Measurements from ENCODE around the gene SNAPC5. TPM values are rescaled to one million over a fixed set of nuclear protein-coding genes. Genes with fewer than 3 reads are reported as not detected.

The SNAPC5 gene
- total and polyA plus RNA-seq, 5 donors = 33.9 to 60.8 (median 43.8) TPM

DNA sequence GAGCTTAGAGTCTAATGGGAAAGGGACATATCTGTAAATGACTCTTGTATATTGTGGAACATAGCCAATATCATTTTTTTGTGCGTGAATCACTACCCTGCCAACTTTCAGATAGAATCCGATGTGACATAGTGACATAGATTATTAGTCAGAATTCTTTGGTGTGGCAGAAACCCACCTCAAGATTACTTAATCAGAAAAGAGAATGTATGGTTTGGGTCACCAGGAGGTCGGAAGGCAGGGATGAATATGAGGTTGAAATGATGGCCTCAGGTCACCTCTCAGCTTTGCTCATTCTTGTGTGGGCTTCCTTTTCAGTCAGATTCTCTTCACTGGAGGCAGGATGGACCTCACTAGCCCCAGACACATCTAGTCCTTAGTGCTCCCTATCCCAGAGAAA, 41.4 kb downstream of the SNAPC5 start:
- intact Hi-C loops (cut with DNase I) = no loop called here
- ATAC-seq = no peak
- Histone ChIP-seq H3K4me3 (ENCODE audit: low read length) (no peak overlapping the region), H3K4me1 (ENCODE audit: control insufficient read depth, insufficient read depth, low read length) (no peaks in the 10 kb centered on the region), H3K9me3 (ENCODE audit: control insufficient read depth, low read length) (no peaks in the 10 kb centered on the region), H3K27ac (ENCODE audit: low read length) (no peak overlapping the region), H3K27me3 (ENCODE audit: control insufficient read depth, insufficient read depth) (no peaks in the 10 kb centered on the region)
- 68% methylated on average over 3 of the region's 3 CpGs for WGBS
- DNase-seq = no peak

DNA sequence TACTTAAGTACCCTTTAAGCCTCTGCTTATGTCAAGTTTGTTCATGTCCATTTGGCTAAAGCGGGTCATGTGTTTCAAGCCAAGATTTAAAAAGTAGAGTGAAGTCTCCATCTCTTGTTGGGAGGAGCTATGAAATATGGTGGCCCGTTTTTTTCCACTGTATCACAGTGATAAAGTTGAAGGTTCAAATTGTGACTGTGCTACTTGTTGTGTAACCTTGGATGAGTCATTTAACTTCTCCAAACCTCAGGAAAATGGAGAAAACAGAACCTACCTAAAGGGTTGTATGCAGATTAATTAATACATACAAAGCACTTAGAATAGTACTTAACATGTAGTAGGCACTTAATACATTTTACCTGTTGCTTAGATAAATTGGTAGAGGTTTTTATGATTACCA, 43.4 kb downstream of the SNAPC5 start:
- Histone ChIP-seq H3K27ac (ENCODE audit: low read length) (no peak overlapping the region), H3K4me1 (ENCODE audit: control insufficient read depth, insufficient read depth, low read length) (no peaks in the 10 kb centered on the region), H3K27me3 (ENCODE audit: control insufficient read depth, insufficient read depth) (no peaks in the 10 kb centered on the region), H3K9me3 (ENCODE audit: control insufficient read depth, low read length) (no peaks in the 10 kb centered on the region), H3K4me3 (ENCODE audit: low read length) (no peak overlapping the region)
- ATAC-seq (no peak), DNase-seq (no peak)
- WGBS = 93% methylated on average over 2 of the region's 2 CpGs
- intact Hi-C loops (cut with DNase I) = no loop called here

DNA sequence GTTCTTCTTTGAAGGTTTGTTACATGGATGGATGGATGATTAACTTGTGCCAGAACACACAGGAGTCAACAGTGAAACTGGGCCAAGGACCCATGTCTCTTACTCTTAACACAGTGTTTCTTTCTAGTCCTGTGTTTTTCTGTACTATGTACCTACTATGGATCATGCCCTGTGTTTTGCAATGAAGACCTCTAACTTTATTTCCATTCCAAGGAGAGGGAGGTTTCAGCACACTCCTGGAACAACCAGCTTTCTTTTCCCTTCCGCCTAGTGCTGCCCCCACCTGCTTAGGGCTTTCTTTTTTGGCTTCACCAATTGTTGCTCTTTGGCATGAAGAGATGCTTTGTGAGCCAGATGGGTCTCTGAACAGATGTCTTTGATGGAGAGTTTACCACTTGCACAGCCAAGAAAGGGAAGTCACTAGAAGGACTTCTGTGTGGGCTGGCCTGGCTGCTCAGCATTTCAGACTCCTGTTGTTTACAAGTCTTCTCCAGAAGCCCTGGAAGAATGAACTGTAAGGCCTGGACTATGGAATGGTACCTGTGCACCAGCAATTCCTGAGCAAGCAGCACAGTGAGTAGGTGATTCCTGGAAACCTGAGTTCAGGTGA, 44.5 kb downstream of the SNAPC5 start:
- 67% methylated on average over 1 of the region's 1 CpG for WGBS
- H3K4me1 ChIP-seq (ENCODE audit: control insufficient read depth, insufficient read depth, low read length) = no peaks in the 10 kb centered on the region
- no peaks in the 10 kb centered on the region for H3K27me3 ChIP-seq (ENCODE audit: control insufficient read depth, insufficient read depth)
- no peak for ATAC-seq
- no peak for DNase-seq
- H3K4me3 ChIP-seq (ENCODE audit: low read length) = no peak overlapping the region
- no peaks in the 10 kb centered on the region for H3K9me3 ChIP-seq (ENCODE audit: control insufficient read depth, low read length)
- no peak overlapping the region for H3K27ac ChIP-seq (ENCODE audit: low read length)
- intact Hi-C loops (cut with DNase I) = no loop called here

DNA sequence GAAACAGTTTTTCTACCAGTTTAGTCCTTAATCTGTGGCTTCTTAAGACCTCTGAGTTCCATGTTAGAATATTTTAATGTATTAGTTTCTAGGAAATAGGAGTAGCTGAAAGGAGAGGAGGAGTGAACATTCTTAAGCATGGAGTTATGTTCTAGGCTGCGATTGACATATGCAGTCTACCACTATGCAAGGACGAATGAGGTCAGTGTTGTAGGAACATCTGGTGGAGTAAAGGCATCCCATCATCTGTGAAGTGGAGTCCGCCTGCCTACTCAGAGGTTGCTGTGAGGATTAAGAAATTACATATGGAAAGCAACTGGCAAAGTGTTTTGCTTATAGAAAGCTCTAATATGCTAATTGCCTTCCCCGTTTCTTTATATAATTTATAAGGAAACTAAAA, 45.1 kb downstream of the SNAPC5 start:
- no peaks in the 10 kb centered on the region for H3K27me3 ChIP-seq (ENCODE audit: control insufficient read depth, insufficient read depth)
- no peaks in the 10 kb centered on the region for H3K4me1 ChIP-seq (ENCODE audit: control insufficient read depth, insufficient read depth, low read length)
- DNase-seq (no peak), ATAC-seq (no peak)
- H3K9me3 ChIP-seq (ENCODE audit: control insufficient read depth, low read length) = no peaks in the 10 kb centered on the region
- H3K27ac ChIP-seq (ENCODE audit: low read length) = no peak overlapping the region
- WGBS = 90% methylated on average over 4 of the region's 4 CpGs
- intact Hi-C loops (cut with DNase I) = no loop called here
- no peak overlapping the region for H3K4me3 ChIP-seq (ENCODE audit: low read length)

Small RNA genes within 50 kb of the gene (microRNA-seq; reads per million reads assigned to microRNA genes)
- 0 reads per million in 2 donors for gene MIR4512

Other genes starting within 250 kb of the SNAPC5 start
- under 1 TPM in 2 of 4 donors, not detected in 2; 0.08 to 0.11 TPM for gene MEGF11, start 244.0 kb downstream of the SNAPC5 start, total RNA-seq
- gene MEGF11, start 244.0 kb downstream of the SNAPC5 start, polyA plus RNA-seq = 0.11 TPM
- 10 to 100 TPM; 37.7 to 45.2 (median 42.6) TPM for gene DIS3L, start 204.2 kb downstream of the SNAPC5 start, total RNA-seq
- 21.2 TPM for gene DIS3L, start 204.2 kb downstream of the SNAPC5 start, polyA plus RNA-seq
- 1 to 10 TPM; 3.2 to 7.4 (median 3.6) TPM for gene TIPIN, start 141.1 kb downstream of the SNAPC5 start, total RNA-seq
- gene TIPIN, start 141.1 kb downstream of the SNAPC5 start, polyA plus RNA-seq = 3.8 TPM
- 10 to 100 TPM; 38.2 to 45.9 (median 39.2) TPM for gene MAP2K1, start 110.8 kb downstream of the SNAPC5 start, total RNA-seq
- gene MAP2K1, start 110.8 kb downstream of the SNAPC5 start, polyA plus RNA-seq = 32.6 TPM
- gene RPL4, start 7.1 kb upstream of the SNAPC5 start, total RNA-seq = 1,000 to 10,000 TPM; 1,385 to 1,717 (median 1,488) TPM
- 1,323 TPM for gene RPL4, start 7.1 kb upstream of the SNAPC5 start, polyA plus RNA-seq
- 1 to 10 TPM; 2.2 to 3.7 (median 2.7) TPM for gene ZWILCH, start 7.6 kb upstream of the SNAPC5 start, total RNA-seq
- 0.95 TPM for gene ZWILCH, start 7.6 kb upstream of the SNAPC5 start, polyA plus RNA-seq
- gene LCTL, start 68.2 kb upstream of the SNAPC5 start, total RNA-seq = not detected
- gene LCTL, start 68.2 kb upstream of the SNAPC5 start, polyA plus RNA-seq = not detected
- gene SMAD6, start 204.5 kb upstream of the SNAPC5 start, total RNA-seq = 10 to 100 TPM; 54.5 to 68.8 (median 63.2) TPM
- 31.6 TPM for gene SMAD6, start 204.5 kb upstream of the SNAPC5 start, polyA plus RNA-seq

Measured in right cardiac atrium (tissue), 5 donors.